ENCODE measurements around the gene ITPR1. TPM values are rescaled to one million over a fixed set of nuclear protein-coding genes. Genes with fewer than 3 reads are reported as not detected.
A peak's percentile ranks its signal among the peaks of the same experiment; 100 is the strongest.

ITPR1 gene
- polyA plus RNA-seq, 1 donor, result 12.7 TPM

DNA sequence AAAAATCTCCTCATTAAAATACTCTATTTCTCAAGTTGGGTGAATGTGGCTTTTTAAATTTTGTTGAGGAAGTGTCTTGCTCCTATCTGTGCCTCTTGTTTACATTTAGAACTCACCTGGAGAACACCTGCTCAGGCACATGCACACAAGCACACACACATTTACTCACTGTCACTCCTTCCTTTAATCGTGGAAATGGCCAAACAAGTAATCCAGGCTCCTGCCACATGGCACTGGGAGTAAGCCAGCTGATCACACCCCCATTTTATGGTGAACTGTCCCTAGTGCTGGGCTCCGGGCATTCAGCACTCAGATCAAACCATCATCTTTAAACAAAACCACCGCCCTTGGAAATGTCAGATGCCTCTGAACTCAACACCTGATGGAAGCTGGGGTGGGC is 281.4 kb downstream of the ITPR1 start:
- DNase-seq, result peak in 1 of 2 donors; percentile 58
- Histone ChIP-seq H3K27ac (ENCODE audit: low read length) (no peak overlapping the region), H3K4me1 (ENCODE audit: control insufficient read depth, insufficient read depth, low read length) (peaks cover 39% of the 10 kb centered on the region)

DNA sequence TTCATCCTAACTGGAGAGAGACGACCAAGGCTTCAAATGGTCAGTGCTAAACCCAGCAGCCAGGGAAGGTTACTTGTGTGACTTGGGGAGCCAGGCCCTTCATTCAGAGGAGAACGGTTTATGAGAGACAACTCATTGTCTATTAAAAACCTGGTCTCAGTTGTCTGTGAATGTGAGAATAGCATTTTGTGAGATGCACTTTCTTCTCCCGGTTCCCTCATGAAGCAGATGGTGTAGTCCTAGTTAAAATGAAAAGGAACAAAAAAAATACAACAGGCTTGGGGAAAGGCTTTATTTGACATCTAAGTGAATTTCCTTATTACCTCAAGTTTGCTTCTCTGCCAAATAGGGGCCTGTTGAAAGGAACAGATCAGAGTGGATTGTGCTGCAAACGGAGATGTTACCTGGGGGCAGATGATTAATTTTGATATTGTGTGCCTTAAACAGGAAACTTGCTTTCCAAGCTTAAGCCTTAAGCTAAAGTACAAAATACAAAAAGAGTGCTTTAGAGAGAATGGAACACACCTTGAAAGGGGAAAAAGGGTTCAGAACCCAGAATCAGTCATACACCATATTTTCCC is 283.3 kb downstream of the ITPR1 start:
- Histone ChIP-seq H3K27me3 (ENCODE audit: control insufficient read depth, insufficient read depth, low read length) (no peaks in the 10 kb centered on the region), H3K27ac (ENCODE audit: low read length) (peak overlapping the region; percentile 69), H3K9me3 (ENCODE audit: control insufficient read depth, low read depth, low read length) (no peaks in the 10 kb centered on the region), H3K4me3 (ENCODE audit: low read length) (no peak overlapping the region), H3K36me3 (ENCODE audit: control insufficient read depth, insufficient read depth, low read length) (peaks cover 5% of the 10 kb centered on the region), H3K4me1 (ENCODE audit: control insufficient read depth, insufficient read depth, low read length) (peaks cover 36% of the 10 kb centered on the region)
- WGBS (ENCODE audit: insufficient coverage, low lambda C conversion rate), result no CpG with 5 or more reads among the region's 4 CpGs
- DNase-seq, result no peak

More for the DNA sequence above, 281.4 kb downstream of the ITPR1 start:
- Histone ChIP-seq H3K36me3 (ENCODE audit: control insufficient read depth, insufficient read depth, low read length) (no peaks in the 10 kb centered on the region), H3K4me3 (ENCODE audit: low read length) (no peak overlapping the region), H3K9me3 (ENCODE audit: control insufficient read depth, low read depth, low read length) (no peaks in the 10 kb centered on the region), H3K27me3 (ENCODE audit: control insufficient read depth, insufficient read depth, low read length) (no peaks in the 10 kb centered on the region)
- WGBS (ENCODE audit: insufficient coverage, low lambda C conversion rate), result no CpG with 5 or more reads among the region's 3 CpGs

DNA sequence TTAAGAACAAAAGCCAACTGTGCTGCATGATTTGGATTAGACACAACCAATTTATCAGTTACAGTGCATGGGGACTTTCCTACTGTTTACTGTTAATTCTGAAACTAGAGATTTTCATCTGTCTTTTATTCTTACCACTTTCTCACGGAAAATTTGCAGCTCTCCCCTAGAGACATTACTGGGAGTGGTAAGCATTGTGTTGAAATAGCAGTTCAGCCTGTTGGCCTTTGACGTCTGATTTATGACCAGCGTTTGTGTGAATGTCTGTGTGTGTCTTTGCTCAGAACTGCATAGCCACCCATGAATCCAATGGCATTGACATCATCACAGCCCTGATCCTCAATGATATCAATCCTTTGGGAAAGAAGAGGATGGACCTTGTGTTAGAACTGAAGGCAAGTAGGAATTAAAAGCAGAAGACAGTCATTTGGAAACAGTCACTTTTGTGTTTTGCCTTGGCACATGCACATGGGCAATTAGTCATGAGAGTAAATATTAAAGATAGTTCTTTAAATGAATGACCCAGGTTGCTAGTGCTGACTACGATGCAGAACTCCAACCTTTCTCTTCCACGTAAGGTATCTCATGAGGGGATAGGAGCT is 283.9 kb downstream of the ITPR1 start:
- H3K9me3 ChIP-seq (ENCODE audit: control insufficient read depth, low read depth, low read length), result no peaks in the 10 kb centered on the region
- 0% methylated on average over 1 of the region's 5 CpGs for whole genome bisulfite sequencing (ENCODE audit: insufficient coverage, low lambda C conversion rate)
- peak; percentile 79 to 94 for DNase-seq
- H3K4me1 ChIP-seq (ENCODE audit: control insufficient read depth, insufficient read depth, low read length), result peaks cover 31% of the 10 kb centered on the region
- H3K27ac ChIP-seq (ENCODE audit: low read length), result peak overlapping the region; percentile 69
- H3K27me3 ChIP-seq (ENCODE audit: control insufficient read depth, insufficient read depth, low read length), result no peaks in the 10 kb centered on the region
- peaks cover 5% of the 10 kb centered on the region for H3K36me3 ChIP-seq (ENCODE audit: control insufficient read depth, insufficient read depth, low read length)
- no peak overlapping the region for H3K4me3 ChIP-seq (ENCODE audit: low read length)

DNA sequence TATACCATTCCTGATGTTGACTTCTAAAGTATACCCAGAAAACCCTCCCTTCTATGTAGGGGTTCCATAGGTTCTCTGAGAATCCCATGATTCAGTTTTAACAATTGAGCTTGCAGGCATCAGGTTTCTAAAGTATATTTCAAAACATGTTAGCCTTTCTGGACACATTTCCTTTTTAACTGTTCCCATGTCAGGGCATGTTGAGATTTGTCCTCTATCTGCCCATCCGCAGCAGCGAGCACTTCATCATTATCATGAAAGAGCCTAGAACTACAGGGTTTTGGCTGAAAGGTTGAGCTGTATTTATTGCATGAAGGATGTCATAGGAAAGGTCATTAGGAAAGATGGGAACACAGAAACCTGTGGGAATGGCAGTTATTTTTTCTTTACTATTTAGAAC is 285.0 kb downstream of the ITPR1 start:
- no peak for DNase-seq
- Histone ChIP-seq H3K36me3 (ENCODE audit: control insufficient read depth, insufficient read depth, low read length) (peaks cover 5% of the 10 kb centered on the region), H3K9me3 (ENCODE audit: control insufficient read depth, low read depth, low read length) (no peaks in the 10 kb centered on the region), H3K4me3 (ENCODE audit: low read length) (no peak overlapping the region), H3K27ac (ENCODE audit: low read length) (no peak overlapping the region), H3K27me3 (ENCODE audit: control insufficient read depth, insufficient read depth, low read length) (no peaks in the 10 kb centered on the region), H3K4me1 (ENCODE audit: control insufficient read depth, insufficient read depth, low read length) (peaks cover 23% of the 10 kb centered on the region)
- no CpG with 5 or more reads among the region's 2 CpGs for WGBS (ENCODE audit: insufficient coverage, low lambda C conversion rate)

GRCh38 chr3:4778740-4779139 is 285.6 kb downstream of the ITPR1 start:
- peaks cover 5% of the 10 kb centered on the region for H3K36me3 ChIP-seq (ENCODE audit: control insufficient read depth, insufficient read depth, low read length)
- WGBS (ENCODE audit: insufficient coverage, low lambda C conversion rate), result no CpG with 5 or more reads among the region's 1 CpG
- H3K4me3 ChIP-seq (ENCODE audit: low read length), result no peak overlapping the region

DNA sequence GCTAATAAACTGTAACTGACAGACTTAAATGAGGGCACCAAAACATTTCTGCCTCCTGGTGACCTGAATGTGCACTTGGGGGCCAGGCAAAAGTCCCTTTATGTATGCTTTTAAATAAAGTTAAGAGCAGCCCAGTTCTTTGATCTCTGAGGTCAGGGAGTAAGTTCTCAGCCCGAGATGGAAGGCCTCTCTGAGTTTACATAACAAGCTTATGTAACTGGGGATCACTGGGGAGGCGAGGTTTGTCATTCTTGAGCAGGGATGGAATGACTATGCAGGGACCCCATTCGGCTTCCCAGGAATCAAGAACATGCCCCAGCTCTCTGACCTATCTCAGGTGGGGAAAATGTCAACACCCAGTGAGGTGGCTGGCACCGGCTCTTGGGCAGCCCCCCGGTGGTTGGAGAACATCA is 287.4 kb downstream of the ITPR1 start:
- DNase-seq, result peak in 1 of 2 donors; percentile 47

More at GRCh38 chr3:4778740-4779139, 285.6 kb downstream of the ITPR1 start:
- Histone ChIP-seq H3K4me1 (ENCODE audit: control insufficient read depth, insufficient read depth, low read length) (peaks cover 20% of the 10 kb centered on the region), H3K9me3 (ENCODE audit: control insufficient read depth, low read depth, low read length) (no peaks in the 10 kb centered on the region), H3K27me3 (ENCODE audit: control insufficient read depth, insufficient read depth, low read length) (no peaks in the 10 kb centered on the region), H3K27ac (ENCODE audit: low read length) (no peak overlapping the region)
- DNase-seq, result no peak

DNA sequence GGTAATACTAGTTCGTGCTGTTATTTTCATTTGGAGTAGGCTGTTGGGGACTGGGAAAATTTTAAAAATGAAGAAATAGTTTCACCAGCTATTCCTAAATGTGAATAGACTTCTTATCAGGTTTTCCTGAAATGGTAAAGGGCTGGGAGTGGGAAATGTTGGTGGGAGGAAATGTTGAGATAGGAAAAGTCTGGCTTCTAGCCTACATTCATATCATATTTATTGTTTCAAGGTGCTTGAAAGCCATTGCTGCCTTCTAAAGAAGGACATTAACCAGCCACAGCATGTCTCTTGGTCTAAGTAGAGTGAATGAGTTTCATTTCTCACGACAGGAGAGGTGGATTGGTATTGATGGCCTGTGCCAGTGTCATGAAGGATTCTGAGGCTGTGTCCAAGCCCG is 288.9 kb downstream of the ITPR1 start:
- Histone ChIP-seq H3K4me3 (ENCODE audit: low read length) (no peak overlapping the region), H3K4me1 (ENCODE audit: control insufficient read depth, insufficient read depth, low read length) (peaks cover 7% of the 10 kb centered on the region), H3K36me3 (ENCODE audit: control insufficient read depth, insufficient read depth, low read length) (peaks cover 10% of the 10 kb centered on the region), H3K27me3 (ENCODE audit: control insufficient read depth, insufficient read depth, low read length) (no peaks in the 10 kb centered on the region), H3K9me3 (ENCODE audit: control insufficient read depth, low read depth, low read length) (no peaks in the 10 kb centered on the region), H3K27ac (ENCODE audit: low read length) (no peak overlapping the region)
- DNase-seq, result no peak
- WGBS (ENCODE audit: insufficient coverage, low lambda C conversion rate), result no CpG with 5 or more reads among the region's 3 CpGs

More for the DNA sequence above, 287.4 kb downstream of the ITPR1 start:
- Histone ChIP-seq H3K9me3 (ENCODE audit: control insufficient read depth, low read depth, low read length) (no peaks in the 10 kb centered on the region), H3K27me3 (ENCODE audit: control insufficient read depth, insufficient read depth, low read length) (no peaks in the 10 kb centered on the region), H3K4me3 (ENCODE audit: low read length) (no peak overlapping the region), H3K4me1 (ENCODE audit: control insufficient read depth, insufficient read depth, low read length) (peaks cover 16% of the 10 kb centered on the region), H3K36me3 (ENCODE audit: control insufficient read depth, insufficient read depth, low read length) (peaks cover 7% of the 10 kb centered on the region), H3K27ac (ENCODE audit: low read length) (no peak overlapping the region)
- WGBS (ENCODE audit: insufficient coverage, low lambda C conversion rate), result 40% methylated on average over 1 of the region's 5 CpGs

DNA sequence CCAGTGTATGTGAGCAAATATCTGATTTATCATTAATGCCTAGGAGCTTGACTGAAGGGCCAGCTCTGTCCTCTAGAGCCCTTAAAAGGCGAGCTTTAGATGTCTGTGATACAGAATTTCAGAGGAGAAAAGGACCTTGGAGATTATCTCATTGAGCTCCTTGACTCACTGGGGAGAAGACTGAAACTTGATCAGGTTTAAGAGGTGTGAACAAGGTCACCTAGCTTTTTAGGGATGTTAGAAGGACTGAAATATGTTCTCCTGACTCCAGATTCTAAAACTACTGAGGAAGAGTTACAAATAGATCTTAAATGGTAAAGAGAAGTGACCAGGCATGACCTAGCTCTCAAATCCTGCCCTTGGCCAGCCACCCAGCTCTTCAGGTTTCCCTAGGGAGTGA is 292.4 kb downstream of the ITPR1 start:
- DNase-seq, result no peak
- Histone ChIP-seq H3K27me3 (ENCODE audit: control insufficient read depth, insufficient read depth, low read length) (no peaks in the 10 kb centered on the region), H3K4me1 (ENCODE audit: control insufficient read depth, insufficient read depth, low read length) (peaks cover 2% of the 10 kb centered on the region), H3K9me3 (ENCODE audit: control insufficient read depth, low read depth, low read length) (no peaks in the 10 kb centered on the region), H3K4me3 (ENCODE audit: low read length) (no peak overlapping the region), H3K27ac (ENCODE audit: low read length) (no peak overlapping the region), H3K36me3 (ENCODE audit: control insufficient read depth, insufficient read depth, low read length) (peaks cover 16% of the 10 kb centered on the region)
- 100% methylated on average over 1 of the region's 1 CpG for WGBS (ENCODE audit: insufficient coverage, low lambda C conversion rate)

DNA sequence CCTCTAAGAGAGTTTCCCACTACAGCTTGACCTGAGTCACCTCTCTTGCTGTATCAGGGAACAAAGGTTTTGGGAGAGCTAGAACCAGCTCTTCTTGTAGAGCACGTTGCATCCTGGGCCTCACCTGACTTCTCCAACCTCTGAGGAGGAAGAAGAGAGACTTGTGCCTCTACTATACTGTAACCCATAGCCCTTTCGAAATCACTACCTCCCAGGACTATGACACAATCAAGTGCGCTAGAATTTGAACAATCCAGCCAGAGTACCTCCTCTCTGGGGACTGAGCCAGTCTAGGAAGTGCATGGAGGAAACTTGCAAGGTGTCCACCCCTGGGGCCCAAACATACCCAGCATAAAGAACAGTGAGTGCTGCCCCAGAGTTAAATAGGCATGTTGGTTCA is 293.3 kb downstream of the ITPR1 start:
- H3K27me3 ChIP-seq (ENCODE audit: control insufficient read depth, insufficient read depth, low read length), result no peaks in the 10 kb centered on the region
- H3K27ac ChIP-seq (ENCODE audit: low read length), result no peak overlapping the region
- H3K4me3 ChIP-seq (ENCODE audit: low read length), result no peak overlapping the region
- no peaks in the 10 kb centered on the region for H3K4me1 ChIP-seq (ENCODE audit: control insufficient read depth, insufficient read depth, low read length)
- WGBS (ENCODE audit: insufficient coverage, low lambda C conversion rate), result no CpG with 5 or more reads among the region's 3 CpGs
- DNase-seq, result no peak
- no peaks in the 10 kb centered on the region for H3K9me3 ChIP-seq (ENCODE audit: control insufficient read depth, low read depth, low read length)
- H3K36me3 ChIP-seq (ENCODE audit: control insufficient read depth, insufficient read depth, low read length), result peaks cover 17% of the 10 kb centered on the region

- Histone ChIP-seq H3K9me3 (ENCODE audit: control insufficient read depth, low read depth, low read length) (no peaks in the 10 kb centered on the region), H3K36me3 (ENCODE audit: control insufficient read depth, insufficient read depth, low read length) (peaks cover 16% of the 10 kb centered on the region), H3K27me3 (ENCODE audit: control insufficient read depth, insufficient read depth, low read length) (no peaks in the 10 kb centered on the region), H3K4me1 (ENCODE audit: control insufficient read depth, insufficient read depth, low read length) (no peaks in the 10 kb centered on the region), H3K27ac (ENCODE audit: low read length) (no peak overlapping the region), H3K4me3 (ENCODE audit: low read length) (no peak overlapping the region)
- DNase-seq, result no peak
- WGBS (ENCODE audit: insufficient coverage, low lambda C conversion rate), result no CpG with 5 or more reads among the region's 4 CpGs
These were observed 298.2 kb downstream of the ITPR1 start for GRCh38 chr3:4791358-4791757.

DNA sequence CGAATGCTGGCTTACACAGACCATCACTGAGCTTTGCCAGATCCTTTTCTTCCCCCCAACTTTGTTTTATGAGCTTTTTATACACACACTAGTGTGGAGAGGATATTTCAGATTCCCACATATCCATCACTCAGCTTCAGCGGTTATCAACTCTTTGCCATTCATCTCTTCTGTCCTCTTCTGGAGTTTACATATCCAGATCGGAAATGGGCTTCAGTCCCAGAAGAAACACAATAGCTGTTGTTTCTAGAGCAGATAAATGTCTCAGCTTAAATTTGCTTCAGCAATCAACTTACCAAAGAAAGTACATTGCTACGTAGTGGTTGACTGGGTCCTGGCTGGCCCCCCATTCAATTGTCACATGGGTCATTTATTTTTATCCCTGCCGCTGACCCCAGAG is 300.2 kb downstream of the ITPR1 start:
- WGBS (ENCODE audit: insufficient coverage, low lambda C conversion rate), result 100% methylated on average over 1 of the region's 5 CpGs
- H3K27ac ChIP-seq (ENCODE audit: low read length), result no peak overlapping the region
- H3K4me3 ChIP-seq (ENCODE audit: low read length), result no peak overlapping the region
- no peaks in the 10 kb centered on the region for H3K4me1 ChIP-seq (ENCODE audit: control insufficient read depth, insufficient read depth, low read length)
- no peak for DNase-seq
- H3K36me3 ChIP-seq (ENCODE audit: control insufficient read depth, insufficient read depth, low read length), result peaks cover 16% of the 10 kb centered on the region
- no peaks in the 10 kb centered on the region for H3K9me3 ChIP-seq (ENCODE audit: control insufficient read depth, low read depth, low read length)
- no peaks in the 10 kb centered on the region for H3K27me3 ChIP-seq (ENCODE audit: control insufficient read depth, insufficient read depth, low read length)

Measured in large intestine (tissue), 3 donors.